GM21447 (cell line): ENCODE results near the gene CCDC122.
"Not testable (repeated sequence)": the region's sequence is repeated elsewhere in the genome, so short reads cannot be mapped to it uniquely, and the experiment has no call there.

Experiments
- ATAC-seq: cut with Tn5 transposase; IDR thresholded peaks from one replicate; pipeline ENCODE4 v1.9.1; 2021; ENCODE audit not compliant: unreplicated experiment

Gene CCDC122

DNA sequence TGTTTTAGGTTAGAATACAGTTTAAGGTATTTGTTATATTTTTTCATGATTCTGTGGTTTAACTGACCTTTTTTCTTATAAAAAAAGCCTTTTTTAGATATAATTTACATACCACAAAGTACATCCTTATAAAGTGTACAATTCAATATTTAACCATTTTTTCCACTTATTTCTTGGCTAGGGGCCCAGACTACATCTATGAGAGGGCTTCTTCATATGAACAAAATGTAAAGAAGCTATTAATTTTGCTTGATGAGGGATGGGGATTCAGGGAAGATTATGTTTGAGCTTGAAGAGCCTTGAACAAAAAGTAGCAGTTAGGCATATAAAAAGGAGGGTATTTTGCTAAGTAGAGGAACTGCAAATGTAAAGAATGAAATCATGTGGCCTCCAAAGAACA is 2.2 kb downstream of the CCDC122 start:
- ATAC-seq = no peak

DNA sequence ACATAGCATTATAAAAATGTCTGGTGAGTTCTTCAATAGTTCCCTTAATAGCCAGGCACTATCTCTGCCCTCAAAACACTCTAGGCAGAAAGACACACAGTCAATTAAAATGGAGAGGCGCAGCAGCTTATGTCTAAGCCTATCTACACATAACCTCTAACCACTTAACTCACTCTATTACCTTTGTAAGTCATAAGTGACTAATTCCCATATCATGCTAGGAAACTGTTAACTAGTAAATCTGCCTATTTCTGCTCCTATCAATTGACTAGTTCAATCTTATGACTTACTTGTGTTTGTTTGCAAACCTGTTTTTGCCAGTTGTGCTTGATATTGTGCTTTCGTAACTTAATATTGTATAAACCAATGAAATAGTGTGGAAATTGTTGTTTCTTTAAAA is 3.2 kb downstream of the CCDC122 start:
- no peak for ATAC-seq

- no peak for ATAC-seq
These were observed 4.9 kb downstream of the CCDC122 start for GRCh38 chr13:43874504-43875092.

GRCh38 chr13:43872181-43872580 is 7.4 kb downstream of the CCDC122 start:
- ATAC-seq = no peak

DNA sequence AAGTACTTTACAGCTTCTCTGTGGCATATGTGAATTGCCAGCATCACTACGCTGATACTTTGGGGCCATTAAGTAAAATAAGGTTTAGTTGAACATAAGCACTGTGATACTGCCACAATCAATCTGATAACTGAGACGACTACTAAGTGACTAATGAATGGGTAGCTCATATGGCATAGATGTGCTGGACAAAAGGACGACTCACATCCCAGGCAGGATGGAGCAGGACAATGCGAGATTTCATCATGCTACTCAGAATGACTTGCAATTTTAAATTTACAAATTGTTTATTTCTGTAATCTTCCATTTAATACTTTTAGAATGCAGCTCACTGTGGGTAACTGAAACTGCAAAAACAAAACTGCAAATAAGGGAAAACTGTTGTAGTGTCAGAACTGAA is 13.6 kb downstream of the CCDC122 start:
- ATAC-seq = no peak

DNA sequence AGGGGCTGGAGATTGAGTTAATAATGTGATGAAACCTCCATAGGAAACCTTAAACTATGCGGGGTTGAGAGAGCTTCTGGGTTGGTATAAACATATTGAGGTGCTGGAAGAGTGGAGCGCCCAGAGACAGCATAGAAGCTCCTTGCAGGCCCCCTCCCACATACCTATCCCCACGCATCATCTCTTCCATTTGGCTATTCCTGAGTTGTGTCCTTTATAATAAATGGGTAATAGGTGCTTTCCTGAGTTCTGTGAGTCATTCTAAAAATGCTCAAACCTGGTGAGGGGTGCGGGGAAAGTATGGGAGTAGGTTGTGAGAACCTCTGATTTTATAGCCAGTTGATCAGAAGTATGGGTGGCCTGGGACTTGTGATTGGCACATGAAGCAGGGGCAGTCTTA is 14.6 kb downstream of the CCDC122 start:
- ATAC-seq = no peak

DNA sequence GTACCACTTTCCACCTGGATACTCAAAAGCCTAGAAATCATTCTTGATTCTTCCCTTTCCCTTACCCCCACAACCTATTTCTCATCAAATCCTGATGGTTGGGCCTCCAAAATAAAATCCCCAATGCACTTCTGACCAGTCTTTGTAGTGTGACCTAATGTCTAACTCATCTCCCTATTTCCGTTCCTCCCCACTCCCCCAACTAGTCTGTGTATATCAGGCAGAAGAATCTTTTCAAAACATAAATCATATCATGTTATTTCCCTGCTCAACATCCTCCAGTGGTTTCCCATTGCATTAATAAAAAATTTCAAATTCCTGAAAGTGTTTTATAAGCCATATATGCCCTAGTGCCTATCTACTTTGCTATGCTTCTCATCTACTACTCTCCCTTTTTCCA is 17.7 kb downstream of the CCDC122 start:
- no peak for ATAC-seq

- ATAC-seq = no peak
These were observed 26.6 kb downstream of the CCDC122 start for GRCh38 chr13:43852923-43853404.

DNA sequence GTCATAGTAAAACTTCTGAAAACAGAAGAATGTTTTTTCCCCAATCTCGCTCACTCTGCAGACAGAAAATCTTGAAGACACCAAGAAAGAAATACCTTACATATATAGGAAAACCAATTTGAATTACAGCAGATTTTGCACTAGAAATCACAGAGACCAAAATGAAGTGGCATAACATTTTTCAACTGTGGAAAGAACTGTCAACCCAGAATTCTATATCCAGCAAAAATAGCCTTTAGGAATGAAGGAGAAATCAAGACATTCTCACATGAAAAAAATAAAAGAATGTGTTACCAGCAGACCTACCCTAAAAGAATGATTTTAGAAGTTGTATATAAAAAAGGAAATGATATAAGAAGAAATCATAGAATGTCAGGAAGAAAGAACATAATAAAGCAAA is 28.7 kb downstream of the CCDC122 start:
- no peak for ATAC-seq

- ATAC-seq = no peak
These were observed 31.4 kb downstream of the CCDC122 start for GRCh38 chr13:43848001-43848649.

DNA sequence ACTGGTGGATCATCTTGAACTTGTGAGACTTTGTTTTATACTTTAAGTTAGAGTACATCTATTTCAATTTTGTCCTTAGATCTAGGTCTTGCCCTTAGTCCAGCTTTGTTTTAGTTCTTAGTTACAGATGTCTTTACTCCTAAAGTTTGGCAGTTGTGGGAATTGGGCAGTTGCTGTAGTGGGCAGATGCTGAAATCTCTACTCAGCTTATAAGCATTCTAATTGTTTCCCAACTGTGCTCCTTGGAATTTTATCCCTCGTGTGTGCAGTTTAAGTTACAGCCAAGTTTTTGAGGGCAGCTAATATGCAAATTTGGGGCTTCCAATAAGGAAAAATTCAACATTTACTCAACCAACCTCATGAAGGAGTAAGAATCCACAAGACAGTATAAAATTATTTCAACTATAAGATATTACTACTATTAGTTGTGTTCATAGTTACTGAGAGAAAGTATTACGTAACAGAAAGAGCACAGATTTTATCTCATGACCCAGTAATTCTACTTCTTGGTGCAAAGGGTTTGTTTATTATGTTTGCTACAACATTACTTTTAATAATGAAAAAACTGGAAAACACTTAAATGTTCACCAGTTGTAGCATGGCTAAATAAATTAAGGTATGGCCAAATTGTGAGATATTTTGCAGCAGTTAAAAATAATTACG is 32.9 kb downstream of the CCDC122 start:
- no peak for ATAC-seq

DNA sequence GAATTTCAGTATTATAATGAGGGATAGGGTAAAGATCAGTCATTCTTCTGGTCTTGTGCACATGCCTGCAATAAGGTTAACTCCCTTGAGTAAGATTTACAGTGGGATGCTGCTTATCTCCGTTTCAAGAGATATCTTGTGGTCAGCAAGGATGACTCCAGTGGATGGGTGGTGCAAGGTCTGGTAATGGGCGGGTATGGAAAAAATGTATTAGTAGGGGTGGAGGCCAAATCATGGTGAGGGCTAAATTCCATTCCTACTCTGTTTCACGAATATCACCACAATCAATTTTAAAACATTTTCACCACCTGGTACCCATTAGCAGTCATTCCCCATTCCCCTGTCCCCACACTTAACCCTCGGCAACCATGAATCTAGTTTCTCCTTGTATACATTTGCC is 40.6 kb downstream of the CCDC122 start:
- no peak for ATAC-seq

DNA sequence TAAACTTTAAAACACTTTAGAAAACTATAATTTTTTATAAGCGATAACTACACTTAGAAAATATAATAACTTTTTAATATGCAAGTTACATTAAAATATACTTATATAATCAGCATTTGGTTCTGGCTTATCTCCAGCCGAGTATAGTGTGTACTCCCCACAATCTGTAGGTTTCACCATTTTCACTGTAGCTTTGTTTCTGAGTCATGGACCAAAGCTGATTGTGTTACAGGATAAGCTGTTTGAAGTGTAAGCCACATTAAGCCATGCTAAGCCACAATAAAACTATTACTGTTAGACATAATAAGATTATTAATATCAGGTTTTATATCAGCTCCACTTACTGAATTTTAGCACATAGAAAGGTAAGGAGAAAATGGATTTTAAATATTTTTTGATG is 43.8 kb downstream of the CCDC122 start:
- ATAC-seq = no peak

DNA sequence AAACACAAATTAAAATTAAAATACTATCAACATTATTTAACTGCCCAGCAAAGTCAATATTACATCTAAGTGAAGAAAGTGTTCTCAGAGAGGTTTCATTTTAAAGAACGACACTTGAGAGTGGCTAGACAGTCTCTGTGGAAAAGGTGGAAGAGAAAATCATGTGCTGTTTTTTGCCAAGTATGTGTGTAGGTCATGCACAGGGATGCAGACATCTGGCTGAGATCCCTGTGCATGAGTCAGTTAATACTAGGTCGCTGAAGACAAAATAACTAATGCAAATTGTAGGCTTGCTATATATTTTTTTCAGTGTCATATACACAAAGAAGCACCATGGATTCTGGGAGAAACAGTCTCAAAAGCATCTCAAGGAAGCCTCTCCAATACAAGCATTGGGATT is 48.5 kb downstream of the CCDC122 start:
- no peak for ATAC-seq

- no peak for ATAC-seq
These were observed 49.1 kb downstream of the CCDC122 start for GRCh38 chr13:43830497-43830881.

GRCh38 chr13:43824656-43825055 is 54.9 kb downstream of the CCDC122 start:
- not testable (repeated sequence) for ATAC-seq

GRCh38 chr13:43822969-43823368 is 56.6 kb downstream of the CCDC122 start:
- ATAC-seq = no peak

DNA sequence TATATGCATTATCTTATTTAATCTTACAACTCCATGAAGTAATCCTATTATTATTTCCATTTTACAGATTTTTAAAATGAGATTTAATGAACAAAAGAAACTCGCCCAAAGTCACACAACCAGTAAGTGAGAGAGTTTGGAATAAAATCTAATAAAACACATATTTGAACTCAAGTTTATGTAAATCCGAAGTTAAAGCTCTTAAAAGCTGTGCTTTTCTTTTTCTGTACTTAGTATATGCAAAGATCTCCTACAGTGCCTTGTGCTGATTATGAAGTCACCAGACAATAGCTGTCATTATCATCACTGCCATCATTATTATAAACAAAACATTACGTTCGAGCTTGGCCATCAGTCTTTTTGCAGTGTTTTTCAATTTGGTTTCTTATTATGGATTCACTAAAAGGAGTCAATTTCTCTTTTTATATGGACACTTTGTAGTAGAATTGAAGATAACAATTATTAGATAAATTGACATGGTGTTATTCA is 63.1 kb downstream of the CCDC122 start:
- ATAC-seq = no peak

DNA sequence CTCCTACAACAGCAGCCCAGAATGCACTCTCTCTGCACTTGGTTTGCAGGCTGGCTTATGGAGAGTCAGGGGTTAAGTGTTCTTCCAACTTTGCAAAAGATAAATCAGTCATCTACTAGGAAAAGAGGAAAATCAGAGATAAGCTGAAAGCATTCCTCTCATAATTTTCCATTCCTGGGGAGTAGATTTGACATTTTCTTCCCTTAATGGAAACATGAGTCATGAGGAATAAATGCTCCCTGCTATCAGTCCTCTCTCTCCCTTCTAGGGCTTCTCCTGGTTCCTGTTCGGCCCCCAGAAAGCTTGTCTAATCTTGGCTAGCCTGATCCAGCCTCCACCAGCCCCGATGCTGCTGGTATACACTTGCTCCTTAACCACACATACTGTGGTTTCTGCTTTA is 64.3 kb downstream of the CCDC122 start:
- no peak for ATAC-seq

DNA sequence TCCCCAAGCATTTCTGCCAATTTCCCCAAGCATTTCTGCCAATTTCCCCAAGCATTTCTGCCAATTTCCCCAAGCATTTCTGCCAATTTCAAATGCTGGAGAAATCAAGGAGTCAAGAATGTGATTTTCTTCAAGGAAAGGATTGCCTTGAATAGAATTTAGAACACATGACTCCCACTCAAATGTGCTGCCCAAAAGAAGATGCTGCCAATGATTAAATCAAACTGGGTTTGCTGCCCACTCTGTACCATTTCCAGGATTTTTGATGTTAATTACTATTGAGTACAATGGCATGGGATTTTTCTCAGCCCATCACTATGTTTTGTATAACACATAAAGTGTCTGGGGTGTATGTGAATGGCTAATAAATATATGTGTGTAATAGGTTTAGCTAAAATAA is 70.9 kb downstream of the CCDC122 start:
- ATAC-seq = no peak

- ATAC-seq = no peak
These were observed 73.8 kb downstream of the CCDC122 start for GRCh38 chr13:43805681-43806128.

DNA sequence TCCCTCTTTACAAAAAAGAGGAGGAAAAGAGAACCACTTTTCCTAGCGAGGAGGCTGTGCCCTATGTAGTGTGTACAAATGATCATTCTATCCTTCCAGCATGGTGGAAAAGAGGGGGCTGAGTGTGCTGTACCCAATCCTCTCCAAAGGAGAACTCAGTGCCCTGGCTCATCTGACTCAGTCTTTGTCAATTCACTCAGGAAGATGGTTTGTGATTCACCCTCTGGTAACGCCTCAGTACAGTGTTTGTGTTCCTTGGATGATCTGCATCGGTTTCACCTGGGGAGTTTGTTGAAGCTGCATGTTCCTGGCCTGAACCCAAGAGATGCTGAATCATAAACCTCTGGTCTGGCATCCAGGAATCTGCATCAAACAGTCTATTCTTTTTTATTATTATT is 74.5 kb downstream of the CCDC122 start:
- no peak for ATAC-seq
